NAMALWA (cell line): ENCODE results near the gene FAP.

Experiments used
- DNase-seq: peaks from one replicate; pipeline ENCODE4 v3.0.0-alpha.2; 2015; ENCODE audit warnings: low spot score

Gene FAP

GRCh38 chr2:162242586-162243280 lies 512 bp downstream of the FAP start:
- DNase-seq = no peak

GRCh38 chr2:162241571-162241970 lies 1.7 kb downstream of the FAP start:
- no peak for DNase-seq

DNA sequence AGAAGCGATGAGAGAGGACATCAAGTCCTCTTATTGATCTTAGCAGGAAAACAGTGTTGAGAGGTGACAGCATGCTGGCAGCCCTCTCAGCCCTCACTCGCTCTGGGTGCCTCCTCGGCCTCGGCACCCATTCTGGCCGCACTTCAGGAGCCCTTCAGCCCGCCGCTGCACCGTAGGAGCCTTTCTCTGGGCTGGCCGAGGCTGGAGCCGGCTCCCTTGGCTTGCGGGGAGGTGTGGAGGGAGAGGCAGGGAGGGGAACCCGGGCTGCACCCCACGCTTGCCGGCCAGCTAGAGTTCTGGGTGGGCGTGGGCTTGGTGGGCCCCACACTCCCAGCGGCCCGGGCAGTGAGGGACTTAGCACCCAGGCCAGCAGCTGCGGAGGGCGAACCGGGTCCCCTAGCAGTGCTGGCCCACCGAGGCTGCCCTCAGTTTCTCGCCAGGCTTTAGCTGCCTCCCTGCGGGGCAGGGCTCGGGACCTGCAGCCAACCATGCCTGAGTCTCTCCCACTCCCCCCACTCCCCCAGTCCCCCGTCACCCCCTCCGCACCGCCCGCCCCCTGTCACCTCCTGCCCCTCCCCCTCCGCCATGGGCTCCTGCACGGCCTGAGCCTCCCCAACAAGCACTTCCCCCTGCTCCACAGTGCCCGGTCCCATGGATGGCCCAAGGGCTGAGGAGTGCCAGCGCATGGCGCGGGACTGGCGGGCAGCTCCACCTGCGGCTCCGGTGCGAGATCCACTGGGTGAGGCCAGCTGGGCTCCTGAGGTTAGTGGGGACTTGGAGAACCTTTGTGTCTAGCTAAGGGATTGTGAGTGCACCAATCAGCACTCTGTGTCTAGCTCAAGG lies 8.4 kb downstream of the FAP start:
- DNase-seq = no peak

GRCh38 chr2:162233197-162233596 lies 10.0 kb downstream of the FAP start:
- no peak for DNase-seq

DNA sequence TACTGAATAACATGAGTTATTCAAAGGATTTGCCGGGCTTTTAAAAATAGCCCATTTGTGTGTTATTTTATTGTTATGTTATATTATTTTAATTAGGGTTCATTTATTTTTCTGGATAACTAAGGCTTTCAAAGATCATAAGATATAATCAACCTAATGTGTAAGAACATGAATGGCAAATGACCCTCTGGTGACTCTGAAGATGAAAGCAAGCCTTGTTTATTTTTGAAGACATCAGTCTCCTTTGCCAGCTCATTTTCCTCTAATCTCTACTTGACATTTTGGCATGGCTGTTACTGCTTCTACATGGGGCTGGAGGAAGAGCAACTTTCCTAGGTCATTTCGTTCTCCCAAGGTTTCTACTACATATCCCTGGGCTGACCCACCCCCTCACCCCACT lies 10.6 kb downstream of the FAP start:
- DNase-seq = no peak

GRCh38 chr2:162232027-162232426 lies 11.2 kb downstream of the FAP start:
- no peak for DNase-seq

GRCh38 chr2:162230761-162231160 lies 12.5 kb downstream of the FAP start:
- no peak for DNase-seq

DNA sequence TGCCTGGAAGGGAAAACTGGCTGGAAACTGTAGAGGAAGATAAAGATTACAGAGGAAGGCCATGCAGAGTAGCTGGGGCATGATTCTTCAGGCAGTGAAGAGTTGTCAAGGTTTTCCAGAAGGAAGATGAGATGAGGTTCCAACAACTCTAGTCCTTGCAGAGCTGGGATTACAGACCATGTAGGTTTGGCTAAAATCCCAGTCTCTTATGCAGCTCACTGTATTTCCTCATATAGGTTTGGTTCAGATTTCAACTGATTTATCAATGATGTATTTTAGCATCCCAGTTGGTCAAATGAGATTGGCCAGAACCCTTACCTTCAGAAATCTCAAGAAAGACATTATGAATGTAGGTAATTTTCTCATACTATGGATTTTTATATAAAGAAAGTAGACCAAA lies 16.4 kb downstream of the FAP start:
- DNase-seq = no peak

DNA sequence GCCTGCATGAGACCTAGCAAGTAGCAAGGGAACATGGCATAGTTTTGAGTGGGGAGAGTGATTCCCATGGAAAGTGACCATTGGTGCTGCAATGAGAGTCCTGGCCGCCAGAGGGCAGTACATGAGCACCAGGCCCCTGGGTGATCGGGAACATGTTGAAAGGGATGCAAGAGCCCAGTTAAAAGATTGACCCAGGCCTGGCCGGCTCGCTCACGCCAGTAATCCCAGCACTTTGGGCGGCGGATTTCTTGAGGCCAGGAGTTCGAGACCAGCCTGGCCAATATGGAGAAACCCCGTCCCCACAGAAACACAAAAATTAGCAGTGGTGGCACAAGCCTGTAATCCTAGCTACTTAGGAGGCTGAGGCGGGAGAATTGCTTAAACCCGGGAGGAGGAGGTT lies 22.2 kb downstream of the FAP start:
- DNase-seq = peak; percentile 61

DNA sequence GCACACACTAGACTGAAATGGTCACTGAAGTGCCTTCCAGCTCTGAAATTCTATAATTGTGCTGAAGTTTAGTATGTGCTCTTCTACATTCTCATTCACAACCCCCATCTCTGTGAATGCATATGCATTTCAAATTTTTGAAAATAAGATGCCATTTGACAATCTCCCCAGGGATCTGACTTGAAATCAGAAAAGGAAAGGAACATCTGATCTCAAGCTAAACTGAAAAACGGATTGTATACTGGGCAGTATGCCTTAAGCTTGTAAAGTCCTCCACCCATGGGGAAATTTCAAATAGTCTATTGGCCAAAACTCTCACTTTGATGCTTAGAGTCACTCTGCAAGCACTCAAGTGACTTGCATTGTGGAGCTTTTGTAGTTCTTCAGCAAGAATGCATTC lies 22.9 kb downstream of the FAP start:
- DNase-seq = no peak

DNA sequence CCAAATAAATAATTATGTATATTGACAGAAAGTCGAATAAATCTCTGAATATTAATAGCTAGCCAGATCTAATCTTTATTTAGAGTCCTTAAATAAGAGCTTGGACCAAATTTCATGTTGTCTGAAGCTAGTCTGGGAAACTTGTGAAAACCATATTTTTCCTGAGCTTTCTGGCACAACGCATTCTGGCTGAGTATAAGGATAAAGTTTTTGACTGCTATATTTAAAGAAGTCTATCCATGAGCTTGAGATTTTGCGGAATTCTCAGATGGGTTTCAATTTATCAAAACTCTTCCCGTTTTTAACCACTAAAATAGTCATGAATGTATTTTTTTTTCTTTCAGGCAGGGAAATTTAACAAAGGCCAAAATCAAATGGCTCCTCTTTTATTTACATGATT lies 23.8 kb downstream of the FAP start:
- DNase-seq = no peak

DNA sequence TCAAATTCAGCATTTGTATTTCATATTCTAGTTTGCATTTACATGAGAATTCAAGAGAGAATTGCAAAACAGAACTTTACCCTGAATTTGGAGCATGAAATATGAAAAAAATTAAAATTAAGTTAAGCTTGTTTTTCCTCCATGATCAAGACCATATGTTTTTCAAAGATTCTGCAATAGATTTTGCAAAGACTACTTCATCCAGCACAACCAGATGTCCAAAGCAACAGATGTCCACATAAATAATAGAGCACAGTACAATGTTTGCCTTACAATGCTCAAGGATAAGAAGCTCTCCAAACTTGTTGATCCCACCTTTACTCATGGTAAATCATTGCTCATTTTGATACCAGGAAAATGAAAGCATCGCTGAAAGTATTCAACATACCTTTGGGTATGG lies 25.6 kb downstream of the FAP start:
- no peak for DNase-seq

DNA sequence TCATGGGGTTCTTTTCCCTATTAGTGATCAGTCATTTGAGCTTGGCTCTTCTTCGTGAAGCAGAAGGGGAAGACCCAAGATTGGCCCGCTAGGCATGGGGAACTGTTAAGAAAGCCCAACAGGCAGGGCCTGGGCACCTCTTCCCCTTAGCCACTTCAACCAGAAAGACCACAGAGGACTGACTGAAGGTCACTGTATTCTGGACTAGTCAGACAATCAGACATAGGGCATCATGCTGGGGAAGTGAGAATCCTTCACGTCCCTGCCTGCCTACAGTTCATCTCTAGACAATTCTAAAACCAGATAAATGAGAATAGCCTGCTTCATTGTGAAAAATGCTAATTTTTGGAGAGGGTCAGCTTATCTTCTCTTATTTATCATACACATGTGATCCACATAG lies 28.1 kb downstream of the FAP start:
- no peak for DNase-seq

GRCh38 chr2:162212366-162212765 lies 30.9 kb downstream of the FAP start:
- no peak for DNase-seq

DNA sequence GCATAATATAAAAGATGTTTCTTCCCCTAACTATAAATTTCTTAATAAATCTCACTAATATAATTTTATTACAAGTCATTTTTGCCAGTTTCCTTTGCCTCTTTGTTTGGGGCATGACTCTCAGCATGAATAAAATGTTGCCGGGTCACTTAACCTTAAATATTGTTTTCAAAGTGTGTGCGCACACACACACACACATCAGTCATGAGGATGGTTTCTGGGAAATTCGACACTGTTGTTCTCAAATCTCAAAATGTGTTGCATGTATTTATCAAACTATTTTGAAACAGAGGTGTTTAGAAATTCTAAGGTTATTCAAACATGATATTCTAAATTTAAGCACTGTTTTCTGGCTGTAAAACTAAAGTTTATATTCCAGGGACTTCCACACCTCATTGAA lies 31.5 kb downstream of the FAP start:
- no peak for DNase-seq

DNA sequence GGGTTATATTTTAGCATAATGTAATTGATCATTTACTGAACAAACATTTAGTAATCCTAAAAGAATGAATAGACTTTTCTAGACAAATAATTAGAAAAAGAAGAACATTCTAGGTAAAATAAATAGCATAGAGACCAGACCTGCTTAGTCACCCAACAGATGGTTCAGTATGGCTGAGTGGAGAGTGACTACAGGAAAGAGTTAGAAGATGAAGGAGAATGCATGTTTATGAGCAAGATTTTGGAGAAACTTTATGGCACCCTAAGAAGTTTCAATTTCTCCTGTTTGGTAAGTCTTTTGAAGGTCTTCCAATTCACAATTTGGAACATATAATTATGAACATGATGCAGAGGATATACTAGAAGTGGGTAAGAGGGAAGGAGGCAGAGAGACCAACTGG lies 32.9 kb downstream of the FAP start:
- DNase-seq = no peak

DNA sequence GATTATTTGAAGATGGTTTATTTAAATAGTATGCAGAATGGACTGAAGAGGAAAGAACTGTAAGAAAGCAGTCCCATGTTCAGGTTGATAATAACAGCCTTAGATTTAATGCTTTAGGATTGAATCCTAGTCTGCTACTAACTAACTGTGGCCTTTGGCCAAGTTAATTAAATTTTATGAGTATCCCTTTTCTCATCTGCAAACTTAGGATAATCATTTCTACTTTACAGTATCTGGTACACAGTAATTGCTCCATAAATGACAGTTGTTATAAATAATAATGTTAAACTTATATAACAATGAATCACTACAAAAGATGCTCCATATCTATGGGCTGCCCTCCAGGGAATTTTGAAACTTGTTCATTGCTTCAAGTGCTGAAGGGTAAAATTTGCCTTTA lies 41.0 kb downstream of the FAP start:
- DNase-seq = no peak

- DNase-seq = no peak
Measured at GRCh38 chr2:162200636-162201035, 42.6 kb downstream of the FAP start.

DNA sequence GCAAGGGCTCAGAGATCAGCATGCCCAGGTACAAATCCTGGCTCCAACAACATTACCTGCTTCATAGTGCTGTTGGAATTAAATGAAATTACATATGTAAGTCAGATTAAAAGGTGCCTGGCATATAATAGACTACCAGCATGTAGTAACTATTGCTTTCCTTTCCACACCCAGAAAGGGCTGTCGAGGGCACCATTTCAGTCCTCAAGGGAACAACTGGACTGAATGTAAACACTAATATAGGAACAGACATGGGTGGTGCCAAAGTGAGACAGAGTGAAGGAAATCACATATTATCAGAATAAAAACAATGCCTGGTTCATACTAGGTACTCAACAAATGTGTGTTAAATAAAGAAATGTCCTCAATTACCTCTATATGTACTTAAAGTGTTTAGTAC lies 43.3 kb downstream of the FAP start:
- no peak for DNase-seq

- DNase-seq = no peak
Measured at GRCh38 chr2:162198239-162198638, 45.0 kb downstream of the FAP start.

- DNase-seq = no peak
Measured at GRCh38 chr2:162197069-162197825, 46.0 kb downstream of the FAP start.

GRCh38 chr2:162196638-162197037 lies 46.6 kb downstream of the FAP start:
- no peak for DNase-seq

DNA sequence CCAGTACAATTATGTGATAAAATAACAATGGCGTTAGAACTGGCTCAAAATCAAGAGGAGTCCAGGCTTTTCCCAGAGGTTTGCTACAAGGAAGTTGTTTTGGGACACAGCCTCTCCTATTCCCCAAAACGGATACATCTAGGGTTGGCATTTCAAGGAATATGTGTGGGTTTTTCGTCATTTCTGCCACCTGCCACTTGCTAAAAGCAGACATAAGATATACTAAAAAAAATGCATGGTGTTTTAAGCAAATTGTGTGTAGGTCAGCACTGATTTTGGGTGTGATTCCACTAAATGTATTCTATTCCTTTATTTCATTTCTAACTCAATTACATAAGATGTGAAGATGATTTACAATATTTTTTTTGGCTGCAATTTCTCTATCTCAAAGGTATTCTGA lies 54.8 kb downstream of the FAP start:
- DNase-seq = no peak
